Fibroblast of pulmonary artery (primary cell): ENCODE results near the gene STXBP5.

Experiments
- DNase-seq: peaks from one replicate; pipeline ENCODE4 v3.0.0-alpha.2; 2010; ENCODE audit warnings: low read depth
- H3K4me3 ChIP-seq: replicated peaks from 2 replicates; pipeline ENCODE4 v1.5.1; 2011; ENCODE audit warnings: low read depth, mild to moderate bottlenecking, control low read depth, low read length, moderate library complexity
- TF ChIP-seq, protein P1 (sequence below): IDR thresholded peaks from 2 replicates; pipeline ENCODE4 v1.5.1; 2011; ENCODE audit warnings: mild to moderate bottlenecking, control low read depth, low read length, inconsistent platforms; ENCODE audit errors: missing control alignments

STXBP5 gene

DNA sequence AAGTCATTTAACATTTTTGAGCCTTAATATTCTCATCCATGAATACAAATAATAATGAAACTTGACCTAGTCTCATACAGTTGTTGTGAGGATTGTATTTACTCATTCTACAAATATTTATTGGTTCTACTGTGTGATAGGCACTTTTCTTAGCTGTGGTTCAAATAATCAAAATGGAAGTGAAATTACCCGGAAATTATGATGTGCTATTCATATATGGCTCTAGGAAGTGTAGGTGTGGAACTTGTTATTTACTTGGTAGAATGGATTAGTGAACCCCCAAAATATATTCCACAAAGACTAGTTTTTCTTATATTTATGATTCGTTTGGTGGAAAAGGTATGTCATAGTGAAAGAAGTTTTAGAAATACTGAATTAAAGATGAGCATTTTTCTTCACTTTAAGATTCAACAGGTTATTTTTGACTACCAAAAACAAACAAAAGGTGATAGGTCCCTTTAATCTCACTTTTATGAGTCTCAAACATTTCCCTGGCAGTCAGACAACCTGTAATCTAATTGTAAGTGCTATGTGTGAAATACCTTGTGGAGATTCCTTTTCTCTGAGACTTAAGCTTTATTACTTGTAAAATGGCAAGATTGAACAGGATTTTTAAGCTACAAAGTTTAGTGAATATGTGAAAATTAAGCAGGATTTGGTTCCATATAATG lies 77.8 kb downstream of the STXBP5 start:
- DNase-seq = no peak
- TF ChIP-seq, protein P1, sequence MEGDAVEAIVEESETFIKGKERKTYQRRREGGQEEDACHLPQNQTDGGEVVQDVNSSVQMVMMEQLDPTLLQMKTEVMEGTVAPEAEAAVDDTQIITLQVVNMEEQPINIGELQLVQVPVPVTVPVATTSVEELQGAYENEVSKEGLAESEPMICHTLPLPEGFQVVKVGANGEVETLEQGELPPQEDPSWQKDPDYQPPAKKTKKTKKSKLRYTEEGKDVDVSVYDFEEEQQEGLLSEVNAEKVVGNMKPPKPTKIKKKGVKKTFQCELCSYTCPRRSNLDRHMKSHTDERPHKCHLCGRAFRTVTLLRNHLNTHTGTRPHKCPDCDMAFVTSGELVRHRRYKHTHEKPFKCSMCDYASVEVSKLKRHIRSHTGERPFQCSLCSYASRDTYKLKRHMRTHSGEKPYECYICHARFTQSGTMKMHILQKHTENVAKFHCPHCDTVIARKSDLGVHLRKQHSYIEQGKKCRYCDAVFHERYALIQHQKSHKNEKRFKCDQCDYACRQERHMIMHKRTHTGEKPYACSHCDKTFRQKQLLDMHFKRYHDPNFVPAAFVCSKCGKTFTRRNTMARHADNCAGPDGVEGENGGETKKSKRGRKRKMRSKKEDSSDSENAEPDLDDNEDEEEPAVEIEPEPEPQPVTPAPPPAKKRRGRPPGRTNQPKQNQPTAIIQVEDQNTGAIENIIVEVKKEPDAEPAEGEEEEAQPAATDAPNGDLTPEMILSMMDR = no peak
- H3K4me3 ChIP-seq = no peak overlapping the region

DNA sequence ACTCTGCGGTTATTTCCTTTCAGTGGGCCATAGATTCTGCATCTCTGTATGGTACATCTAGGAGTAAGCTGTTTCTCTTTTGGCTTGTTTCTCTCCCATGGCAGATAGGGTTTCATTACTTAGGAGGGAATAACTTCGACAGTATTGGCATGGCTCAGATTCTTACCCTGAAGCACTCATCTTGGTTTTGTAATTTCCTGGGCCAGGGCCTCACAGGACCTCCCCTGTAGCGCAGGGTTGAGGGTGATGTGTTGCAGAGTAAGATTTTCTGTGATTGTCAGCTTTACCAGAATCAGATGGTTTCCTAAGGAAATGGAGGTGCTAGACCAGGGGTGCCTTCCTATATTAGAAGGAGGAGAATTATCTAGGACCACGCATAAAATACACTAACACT lies 78.3 kb downstream of the STXBP5 start:
- no peak for DNase-seq
- TF ChIP-seq, protein P1 = no peak
- H3K4me3 ChIP-seq = no peak overlapping the region

DNA sequence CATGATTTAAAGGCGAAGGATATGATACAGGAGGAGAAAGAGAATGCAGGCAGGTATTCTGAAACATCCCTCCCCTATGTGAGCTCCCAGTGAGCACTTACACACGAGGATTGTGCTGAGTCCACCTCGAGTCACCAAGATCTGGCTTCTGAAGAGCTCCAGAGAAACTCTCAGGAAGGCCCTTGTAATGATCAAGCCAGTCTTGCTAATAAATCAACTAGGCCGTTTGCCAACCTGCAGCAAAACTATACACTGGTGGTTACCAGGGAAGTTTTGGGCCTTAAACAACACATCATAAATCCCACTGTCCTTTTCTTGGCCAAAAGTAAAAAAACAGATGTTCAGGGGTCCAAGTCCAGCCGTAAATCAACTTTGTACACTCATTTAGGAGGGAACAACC lies 79.2 kb downstream of the STXBP5 start:
- H3K4me3 ChIP-seq = no peak overlapping the region
- no peak for DNase-seq
- TF ChIP-seq, protein P1 = no peak

DNA sequence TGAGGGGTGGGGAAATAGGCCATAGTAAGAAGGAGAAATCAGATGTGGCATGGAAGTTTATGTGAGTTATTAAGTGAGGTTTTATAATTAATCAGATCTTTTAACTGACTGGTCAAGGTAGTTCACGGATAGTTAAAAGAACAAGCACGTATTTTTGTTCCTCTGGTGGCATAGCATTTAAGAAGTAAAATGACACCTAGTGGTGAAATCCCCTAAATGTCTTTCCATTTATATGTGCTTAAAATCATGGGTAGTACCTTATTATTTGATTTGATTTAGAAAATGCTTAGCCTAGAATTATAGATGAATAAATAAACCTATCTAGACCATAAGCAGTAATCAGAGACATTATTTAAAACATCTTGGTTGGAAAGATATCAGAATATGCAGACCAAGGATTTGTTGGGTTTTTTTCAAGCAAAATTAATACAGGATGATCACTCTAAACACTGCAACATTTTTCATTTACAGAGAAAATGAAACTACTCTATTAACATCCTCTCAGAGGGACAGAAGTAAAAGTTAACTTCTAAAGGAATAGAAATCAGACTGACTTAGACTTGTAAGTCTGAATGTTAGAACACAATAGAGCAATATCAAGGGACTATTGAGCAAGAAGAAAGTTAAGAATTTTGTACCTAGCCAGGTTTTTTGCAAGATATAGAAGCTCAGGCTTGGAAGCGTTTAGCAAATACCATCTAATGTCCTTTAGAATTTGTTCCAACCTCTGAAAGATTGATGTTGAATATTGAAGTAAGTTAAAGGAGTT lies 81.1 kb downstream of the STXBP5 start:
- TF ChIP-seq, protein P1 = peak; percentile 56
- peak; percentile 76 for DNase-seq

DNA sequence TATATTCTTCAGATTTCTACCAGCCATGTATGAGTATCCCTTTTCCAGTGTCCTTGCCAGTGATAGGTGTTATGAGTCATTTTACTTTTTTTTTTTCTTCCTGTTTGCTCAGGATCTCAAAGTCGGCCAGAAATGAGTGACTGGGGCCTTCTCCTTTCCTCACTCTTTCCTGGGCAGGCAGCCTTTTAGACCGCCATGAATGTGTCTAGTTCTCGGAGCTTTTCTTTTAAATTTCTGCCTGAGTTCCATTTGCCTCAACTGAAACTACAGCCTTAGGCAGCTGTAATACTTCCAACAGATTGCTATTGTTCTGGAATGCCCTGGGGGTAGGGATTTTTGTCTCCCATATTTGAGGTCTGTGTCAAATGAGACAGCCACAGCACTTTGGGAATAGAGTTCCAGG lies 83.7 kb downstream of the STXBP5 start:
- no peak overlapping the region for H3K4me3 ChIP-seq
- TF ChIP-seq, protein P1 = no peak
- DNase-seq = peak; percentile 75

More for the DNA sequence above, 81.1 kb downstream of the STXBP5 start:
- no peak overlapping the region for H3K4me3 ChIP-seq

DNA sequence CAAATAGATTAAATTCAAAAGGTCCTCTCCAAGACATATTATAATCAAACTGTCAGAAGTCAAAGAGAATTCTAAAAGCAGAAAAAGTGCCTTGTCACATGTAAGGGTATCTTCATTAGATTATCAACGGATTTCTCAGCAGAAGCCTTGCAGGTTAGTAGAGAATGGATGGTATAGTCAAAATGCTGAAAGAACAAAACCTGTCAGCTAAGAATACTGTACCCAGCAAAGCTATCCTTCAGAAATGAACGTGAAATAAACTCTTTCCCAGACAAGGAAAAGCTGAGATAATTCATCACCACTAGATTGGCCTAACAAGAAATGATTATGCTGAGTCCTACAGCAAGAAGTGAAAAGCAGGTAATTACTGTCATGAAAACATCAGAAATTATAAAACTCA lies 92.9 kb downstream of the STXBP5 start:
- DNase-seq = no peak
- TF ChIP-seq, protein P1 = no peak
- H3K4me3 ChIP-seq = no peak overlapping the region
